ENCODE results near the gene FNTB. TPM values are rescaled to one million over a fixed set of nuclear protein-coding genes. Genes with fewer than 3 reads are reported as not detected.
"Not testable (repeated sequence)": the region's sequence is repeated elsewhere in the genome, so short reads cannot be mapped to it uniquely, and the experiment has no call there.

Gene FNTB
- total RNA-seq, 1 experiment from 2014 or later, result 8.9 TPM

DNA sequence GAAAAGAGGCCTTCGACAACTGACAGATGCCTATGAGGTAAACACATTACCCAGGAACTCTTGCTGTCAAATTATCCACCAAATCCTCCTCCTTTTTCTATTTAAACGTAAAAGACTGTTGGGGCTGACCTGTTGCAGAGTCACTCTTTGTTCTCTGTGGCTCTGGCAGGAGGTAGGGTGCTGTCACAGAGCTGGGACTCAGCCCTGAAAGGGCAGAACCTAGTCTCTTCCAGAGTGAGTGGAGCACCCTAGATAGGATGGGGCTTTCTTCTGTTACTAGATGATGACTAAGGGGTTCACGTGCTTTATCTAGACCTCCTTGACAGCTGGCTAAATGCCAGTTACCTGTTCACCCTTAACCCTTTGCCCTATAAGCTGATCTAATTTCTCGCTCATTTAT, 25.7 kb downstream of the FNTB start:
- no peak for DNase-seq (ENCODE audit: low spot score)

DNA sequence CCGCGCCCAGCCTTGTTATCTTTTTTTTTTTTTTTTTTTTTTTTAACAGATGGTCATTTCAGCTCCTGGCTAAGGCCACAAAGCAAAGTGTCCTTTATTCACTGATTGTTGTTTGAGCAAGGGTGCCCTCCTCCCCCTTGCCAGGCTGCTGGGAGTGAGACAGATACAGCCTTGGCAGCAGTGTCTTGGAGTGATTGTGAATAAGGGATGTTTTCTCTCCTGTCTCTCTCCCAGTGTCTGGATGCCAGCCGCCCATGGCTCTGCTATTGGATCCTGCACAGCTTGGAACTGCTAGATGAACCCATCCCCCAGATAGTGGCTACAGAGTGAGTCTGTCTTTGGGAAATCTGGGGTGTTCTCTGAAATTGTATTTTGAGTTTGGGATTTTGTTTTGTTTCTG, 28.7 kb downstream of the FNTB start:
- no peak for DNase-seq (ENCODE audit: low spot score)

DNA sequence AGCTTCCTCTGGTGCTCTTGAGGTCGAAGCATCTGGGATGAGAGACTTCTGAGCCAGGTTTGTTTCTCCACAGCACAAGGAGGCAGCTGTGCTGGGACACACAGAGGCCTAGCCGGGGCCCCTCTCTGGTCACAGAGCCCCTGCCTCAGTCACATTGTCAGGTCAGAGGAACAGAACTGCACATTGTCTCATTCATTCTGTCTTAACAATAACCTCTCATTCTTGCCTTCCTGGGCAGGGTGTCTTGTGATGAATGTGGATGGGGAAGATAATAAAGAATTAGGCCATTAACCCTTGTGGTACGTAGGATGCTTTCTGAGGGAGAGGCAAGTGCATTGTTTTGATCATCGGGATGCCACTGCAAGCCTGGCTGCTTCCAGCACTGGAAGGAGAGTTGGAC, 29.8 kb downstream of the FNTB start:
- no peak for DNase-seq (ENCODE audit: low spot score)

DNA sequence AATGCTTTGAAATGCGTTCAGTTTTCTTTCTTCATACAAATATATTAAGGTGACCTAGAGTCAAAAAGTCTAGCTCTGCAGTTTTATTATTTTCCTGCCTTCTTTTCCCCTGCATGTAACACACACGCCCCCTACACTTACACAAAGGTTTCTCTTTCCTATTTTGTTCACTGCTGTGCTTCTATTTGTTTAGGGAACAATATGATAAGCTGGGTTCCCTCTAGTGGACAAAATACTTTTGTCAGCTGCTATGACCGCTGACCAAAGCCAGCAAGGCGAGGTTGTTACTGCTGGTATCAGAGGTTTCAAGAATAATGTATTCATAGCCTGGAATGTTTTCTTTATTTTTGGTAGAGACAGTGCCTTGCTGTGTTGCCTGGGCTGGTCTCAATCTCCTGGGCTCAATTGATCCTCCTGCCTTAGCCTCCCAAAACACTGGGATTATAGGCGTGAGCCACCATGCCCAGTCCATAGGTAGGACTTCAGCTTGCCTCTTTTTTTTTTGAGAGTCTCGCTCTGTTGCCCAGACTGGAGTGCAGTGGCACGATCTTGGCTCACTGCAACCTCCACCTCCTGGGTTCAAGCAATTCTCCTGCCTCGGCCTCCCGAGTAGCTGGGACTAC, 33.4 kb downstream of the FNTB start:
- DNase-seq (ENCODE audit: low spot score), result peak; percentile 63

DNA sequence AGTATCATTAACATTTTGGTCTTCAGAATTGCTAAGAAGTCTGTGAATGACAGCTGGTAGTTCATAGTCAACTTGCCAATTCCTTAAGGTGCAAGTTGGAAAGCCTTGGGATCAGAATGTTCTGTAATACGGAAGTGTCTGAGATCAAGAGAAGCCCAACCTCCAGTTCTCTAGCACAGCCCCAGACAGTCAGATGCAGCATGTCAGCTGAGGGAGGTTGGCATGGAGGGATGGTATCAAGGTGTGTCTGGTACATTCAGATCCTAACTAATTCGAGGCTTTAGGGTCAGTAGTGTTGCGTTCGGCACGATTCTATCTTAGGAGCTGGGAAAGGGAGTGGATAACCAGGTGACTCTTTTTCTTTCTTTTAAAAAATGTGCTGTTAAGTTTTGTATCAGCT, 38.3 kb downstream of the FNTB start:
- no peak for DNase-seq (ENCODE audit: low spot score)

DNA sequence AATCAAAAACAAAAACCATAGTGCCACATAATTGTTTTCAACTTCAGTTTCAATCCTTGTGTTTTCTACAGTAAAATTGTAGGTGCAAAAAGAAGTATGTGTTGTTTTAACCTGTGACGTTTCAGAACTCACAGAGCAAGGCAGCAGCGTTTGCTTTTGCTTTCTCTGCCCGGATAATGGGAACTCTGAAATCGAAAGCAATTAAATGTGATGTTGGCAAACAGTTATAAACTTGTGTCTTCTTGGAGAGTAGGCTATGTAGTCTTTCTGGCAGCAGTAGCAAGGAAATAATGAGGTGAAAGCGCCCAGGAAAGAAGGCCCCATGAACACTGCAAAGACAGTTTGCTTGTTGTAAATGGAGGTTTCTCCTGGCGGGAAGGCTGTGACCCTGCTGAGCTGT, 39.1 kb downstream of the FNTB start:
- no peak for DNase-seq (ENCODE audit: low spot score)

DNA sequence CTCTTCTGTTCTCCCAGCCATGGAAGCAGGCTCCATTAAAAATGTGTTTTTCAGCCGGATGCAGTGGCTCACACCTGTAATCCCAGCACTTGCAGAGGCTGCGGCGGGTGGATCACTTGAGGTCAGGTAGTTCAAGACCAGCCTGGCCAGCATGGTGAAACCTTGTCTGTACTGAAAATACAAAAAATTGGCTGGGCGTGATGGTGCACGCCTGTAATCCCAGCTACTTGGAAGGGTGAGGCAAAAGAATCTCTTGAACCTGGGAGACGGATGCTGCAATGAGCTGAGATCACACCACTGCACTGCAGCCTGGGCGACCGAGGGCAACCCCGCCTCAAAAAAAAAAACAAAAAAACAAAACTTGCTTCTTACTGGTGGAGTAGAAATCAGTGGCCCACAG, 39.8 kb downstream of the FNTB start:
- DNase-seq (ENCODE audit: low spot score), result no peak

DNA sequence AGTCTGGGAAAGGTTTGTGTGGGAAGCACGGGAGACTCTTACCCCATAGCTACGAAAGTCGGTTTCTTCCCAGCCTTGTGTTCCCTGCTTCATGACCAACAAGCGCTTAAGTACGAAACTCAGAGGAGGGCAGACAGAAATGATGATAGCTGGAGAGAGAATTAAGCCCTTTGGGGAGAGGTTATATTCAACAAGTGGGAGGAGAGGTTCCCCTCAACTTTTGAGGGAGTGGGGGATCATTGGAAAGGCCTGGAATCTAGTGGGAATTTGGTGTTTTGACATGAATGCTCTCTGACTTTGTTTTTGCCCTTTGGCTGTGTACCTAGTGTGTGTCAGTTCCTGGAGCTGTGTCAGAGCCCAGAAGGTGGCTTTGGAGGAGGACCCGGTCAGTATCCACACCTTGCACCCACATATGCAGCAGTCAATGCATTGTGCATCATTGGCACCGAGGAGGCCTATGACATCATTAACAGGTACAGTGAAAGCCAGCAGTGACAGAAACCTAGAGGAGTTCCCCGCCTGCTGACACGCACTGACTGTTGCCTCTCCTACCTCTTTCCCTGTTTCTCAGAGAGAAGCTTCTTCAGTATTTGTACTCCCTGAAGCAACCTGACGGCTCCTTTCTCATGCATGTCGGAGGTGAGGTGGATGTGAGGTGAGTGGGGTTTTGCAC, 40.6 kb downstream of the FNTB start:
- DNase-seq (ENCODE audit: low spot score), result no peak

DNA sequence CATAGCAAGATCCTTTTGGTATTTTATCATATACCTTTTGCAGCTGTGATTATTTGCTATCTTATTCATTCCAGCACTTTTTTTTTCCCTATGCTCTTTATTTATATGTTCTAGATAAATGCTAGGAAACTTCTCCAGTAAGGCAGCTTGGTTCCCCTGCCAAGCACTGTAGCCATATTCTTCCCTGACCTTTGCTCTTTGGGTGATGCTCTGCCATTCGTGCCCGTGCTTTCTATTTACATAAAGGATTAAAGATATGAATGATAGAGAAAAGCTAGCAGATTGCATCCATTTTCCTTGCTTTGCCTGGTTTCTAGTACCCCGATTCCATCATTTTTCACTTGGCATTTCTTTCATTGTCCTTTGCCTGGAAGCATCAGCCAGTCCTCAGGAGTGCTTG, 42.2 kb downstream of the FNTB start:
- DNase-seq (ENCODE audit: low spot score), result no peak

DNA sequence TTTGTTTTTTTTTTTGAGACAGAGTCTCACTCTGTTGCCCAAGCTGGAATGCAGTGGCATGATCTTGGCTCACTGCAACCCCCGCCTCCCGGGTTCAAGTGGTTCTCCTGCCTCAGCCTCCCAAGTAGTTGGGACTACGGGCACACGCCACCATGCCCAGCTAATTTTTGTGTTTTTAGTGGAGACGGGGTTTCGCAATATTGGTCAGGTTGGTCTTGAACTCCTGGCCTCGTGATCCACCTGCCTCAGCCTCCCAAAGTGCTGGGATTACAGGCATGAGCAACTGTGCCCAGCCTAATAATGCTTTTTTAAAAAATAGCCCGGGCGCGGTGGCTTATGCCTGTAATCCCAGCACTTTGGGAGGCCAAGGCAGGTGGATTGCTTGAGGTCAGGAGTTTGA, 44.6 kb downstream of the FNTB start:
- not testable (repeated sequence) for DNase-seq (ENCODE audit: low spot score)

DNA sequence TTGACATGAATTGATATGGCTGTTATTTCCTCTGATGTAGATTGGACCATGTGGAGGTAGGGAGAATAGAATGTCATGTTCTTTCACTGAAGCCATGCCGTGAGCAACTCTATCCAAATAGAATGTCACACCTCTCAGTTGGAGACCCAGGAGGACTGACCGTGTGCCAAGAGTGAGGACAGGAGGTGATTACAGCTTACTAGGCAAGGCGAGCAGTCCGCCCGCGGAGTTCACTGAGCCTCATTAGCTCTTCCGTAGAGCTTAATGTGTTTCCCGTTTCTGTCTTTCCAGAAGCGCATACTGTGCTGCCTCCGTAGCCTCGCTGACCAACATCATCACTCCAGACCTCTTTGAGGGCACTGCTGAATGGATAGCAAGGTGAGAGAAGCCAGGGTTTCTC, 45.6 kb downstream of the FNTB start:
- DNase-seq (ENCODE audit: low spot score), result no peak

DNA sequence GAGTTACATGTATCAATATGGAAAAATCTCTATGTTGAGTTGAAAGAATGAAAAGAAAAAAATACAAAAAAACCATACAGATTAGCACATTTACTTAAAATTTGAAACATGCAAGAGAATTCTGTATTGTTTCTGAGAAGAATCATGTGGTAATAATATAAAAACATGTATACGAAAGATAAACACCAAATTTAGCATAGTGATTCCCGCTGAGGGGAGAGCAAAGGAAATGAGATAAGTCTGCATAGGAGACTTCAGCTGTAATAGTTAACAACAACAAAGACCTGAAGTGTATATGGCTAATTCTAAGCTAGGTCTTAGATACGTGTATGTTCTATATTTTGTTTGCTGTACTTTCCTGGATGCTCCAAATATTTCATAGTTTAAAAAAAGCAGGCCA, 46.5 kb downstream of the FNTB start:
- no peak for DNase-seq (ENCODE audit: low spot score)

DNA sequence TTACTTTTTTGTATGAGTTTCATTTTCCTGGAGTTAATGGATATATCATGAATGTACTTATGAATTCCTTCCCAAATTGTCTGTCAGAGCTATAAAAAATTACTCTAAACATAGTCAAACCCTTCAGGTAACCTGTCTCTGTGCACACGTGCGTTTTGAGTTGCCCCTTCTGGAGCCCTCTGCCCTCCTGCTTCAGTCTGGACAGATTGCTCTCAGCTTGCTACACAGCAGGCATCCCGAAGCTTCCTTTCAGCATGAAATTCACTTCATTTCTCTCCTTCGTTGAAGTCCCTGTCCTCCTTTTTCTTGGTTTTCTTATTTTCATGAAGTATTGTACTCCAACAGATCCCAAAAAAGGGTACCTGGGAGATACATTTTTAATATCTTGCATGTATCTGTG, 47.3 kb downstream of the FNTB start:
- DNase-seq (ENCODE audit: low spot score), result no peak

DNA sequence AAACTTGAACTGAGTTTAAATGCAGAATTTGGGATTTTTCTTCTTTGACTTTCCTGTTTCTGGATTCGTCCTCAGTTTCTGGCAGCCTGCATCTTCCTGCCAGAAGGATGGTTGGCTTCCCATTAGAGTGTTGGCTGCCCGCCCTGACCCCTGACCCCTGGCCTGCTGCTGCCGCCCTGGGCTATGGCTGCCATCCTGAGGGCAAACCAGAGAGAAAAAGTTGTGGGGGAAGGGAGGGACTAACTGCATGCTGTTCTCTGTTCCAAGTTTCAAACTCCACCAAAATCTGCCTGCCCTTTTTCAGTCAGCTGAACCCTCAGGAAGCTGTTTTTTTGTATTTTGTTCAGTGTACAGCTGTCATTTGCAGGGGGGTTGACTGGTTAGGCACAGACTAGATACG, 48.4 kb downstream of the FNTB start:
- DNase-seq (ENCODE audit: low spot score), result no peak

DNA sequence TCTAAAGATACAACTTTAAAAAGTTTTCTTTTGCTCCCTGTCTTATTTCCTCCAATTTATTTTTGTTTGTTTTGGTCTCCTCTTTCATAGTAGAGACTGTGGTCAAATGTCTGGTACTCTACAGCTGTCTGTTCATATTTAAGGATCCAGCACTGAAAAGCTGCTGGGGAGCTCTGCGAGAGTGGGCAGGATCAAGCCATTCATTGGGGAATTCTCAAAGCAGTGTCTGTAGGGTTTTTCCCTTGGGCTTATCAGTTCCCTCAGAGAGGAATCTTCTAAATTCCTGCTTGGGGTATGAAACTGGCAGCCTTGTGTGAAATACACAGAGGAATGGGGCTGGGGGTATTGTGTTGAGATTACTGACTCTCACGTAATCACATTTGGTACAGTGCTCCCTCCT, 52.3 kb downstream of the FNTB start:
- DNase-seq (ENCODE audit: low spot score), result no peak

DNA sequence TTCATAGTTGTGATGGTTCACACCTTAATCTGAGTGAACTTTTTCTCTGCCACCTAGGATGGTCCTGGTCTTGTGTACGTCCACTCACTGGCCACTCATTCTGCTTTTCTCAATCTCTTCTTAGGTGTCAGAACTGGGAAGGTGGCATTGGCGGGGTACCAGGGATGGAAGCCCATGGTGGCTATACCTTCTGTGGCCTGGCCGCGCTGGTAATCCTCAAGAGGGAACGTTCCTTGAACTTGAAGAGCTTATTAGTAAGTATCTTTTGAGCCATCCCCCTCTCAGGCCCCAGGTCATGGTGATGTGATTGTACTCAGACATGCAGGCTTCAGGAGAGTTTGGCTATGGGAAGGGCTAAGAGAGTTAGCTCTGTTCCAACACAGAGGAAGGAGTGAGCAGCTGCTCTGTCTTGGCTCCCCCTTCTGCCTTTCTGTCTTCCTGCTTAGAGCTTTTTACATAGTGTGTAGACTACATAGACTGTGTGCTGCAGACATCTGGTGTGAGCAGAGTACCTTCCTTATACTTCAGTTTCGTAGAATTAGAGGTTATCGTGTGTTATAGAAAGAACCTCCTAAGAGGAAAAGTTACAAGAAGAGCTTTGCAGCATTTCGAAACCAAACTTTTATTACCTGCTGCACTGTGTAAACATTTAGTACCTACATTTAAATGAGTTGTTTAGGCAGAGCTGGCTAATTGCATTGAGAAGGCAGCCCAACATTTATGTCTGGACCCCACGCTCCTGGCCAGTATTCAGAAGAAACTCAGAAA, 54.2 kb downstream of the FNTB start:
- DNase-seq (ENCODE audit: low spot score), result no peak

DNA sequence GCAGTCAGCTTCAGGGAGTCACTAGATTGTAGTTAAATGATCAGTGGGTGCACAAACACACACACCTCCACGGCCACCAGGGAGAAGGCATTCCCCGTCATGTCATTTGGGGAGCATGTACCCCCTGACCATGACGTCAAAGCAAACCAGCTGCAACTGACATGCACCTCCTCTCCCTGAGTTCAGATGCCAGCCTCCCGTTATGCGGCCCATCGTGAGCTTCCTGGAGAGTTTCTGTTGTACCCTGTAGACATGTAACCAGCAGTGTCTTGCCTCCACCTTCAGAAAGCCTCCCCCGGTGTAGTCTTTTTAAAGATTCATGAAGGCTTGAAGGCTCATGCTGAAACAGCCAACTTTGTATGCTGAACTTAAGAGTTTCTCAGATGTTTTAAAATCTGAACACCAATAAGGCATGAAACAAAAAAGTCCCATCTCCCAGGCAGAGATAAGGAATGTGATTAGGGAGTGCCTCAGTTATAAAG, 54.8 kb downstream of the FNTB start:
- no peak for DNase-seq (ENCODE audit: low spot score)

DNA sequence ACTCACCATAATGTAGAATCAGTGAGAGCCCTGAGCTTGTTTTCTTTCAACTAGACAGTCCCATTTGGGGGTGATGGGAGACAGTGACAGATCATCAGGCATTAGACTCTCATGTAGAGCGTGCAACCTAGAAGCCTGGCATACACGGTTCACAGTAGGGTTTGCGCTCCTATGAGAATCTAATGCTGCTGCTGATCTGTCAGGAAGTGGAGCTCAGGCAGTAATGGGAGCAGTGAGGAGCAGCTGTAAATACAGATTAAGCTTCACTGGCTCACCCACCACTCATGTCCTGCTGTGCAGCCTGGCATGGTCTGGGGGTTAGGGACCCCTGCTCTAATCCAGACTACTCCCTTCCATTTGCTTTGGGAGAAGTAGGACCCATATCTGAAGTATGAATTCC, 55.6 kb downstream of the FNTB start:
- no peak for DNase-seq (ENCODE audit: low spot score)

DNA sequence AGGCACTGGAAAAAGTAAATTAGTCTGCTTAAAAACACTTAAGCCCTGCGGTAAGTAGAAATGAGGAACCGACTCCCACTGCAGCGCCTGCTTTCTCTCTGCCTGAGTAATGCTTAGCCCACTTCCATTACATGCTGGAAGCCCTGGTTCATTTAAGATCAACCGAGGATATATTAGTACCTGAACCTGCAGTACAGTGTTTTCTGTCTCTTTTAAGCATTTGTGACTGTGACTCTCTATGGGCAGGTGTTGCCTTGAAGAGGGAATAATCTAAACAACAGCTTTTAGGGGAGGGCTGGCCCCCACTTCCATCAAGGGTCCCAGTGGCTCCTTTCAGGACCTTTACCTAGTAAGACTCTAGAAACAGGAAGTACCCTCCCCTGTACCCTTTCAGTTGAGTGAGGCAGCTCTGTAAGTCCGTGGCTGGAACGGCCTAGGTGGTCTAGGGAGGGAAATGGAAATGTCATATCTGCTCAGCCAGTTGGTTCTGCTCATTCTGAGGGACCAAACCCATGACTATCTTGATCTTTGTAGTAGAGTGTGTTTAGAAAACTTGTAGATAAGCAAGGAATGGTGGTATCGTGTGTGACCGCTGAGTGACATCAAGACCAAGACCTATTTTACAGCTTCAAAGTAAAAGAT, 56.2 kb downstream of the FNTB start:
- DNase-seq (ENCODE audit: low spot score), result no peak

DNA sequence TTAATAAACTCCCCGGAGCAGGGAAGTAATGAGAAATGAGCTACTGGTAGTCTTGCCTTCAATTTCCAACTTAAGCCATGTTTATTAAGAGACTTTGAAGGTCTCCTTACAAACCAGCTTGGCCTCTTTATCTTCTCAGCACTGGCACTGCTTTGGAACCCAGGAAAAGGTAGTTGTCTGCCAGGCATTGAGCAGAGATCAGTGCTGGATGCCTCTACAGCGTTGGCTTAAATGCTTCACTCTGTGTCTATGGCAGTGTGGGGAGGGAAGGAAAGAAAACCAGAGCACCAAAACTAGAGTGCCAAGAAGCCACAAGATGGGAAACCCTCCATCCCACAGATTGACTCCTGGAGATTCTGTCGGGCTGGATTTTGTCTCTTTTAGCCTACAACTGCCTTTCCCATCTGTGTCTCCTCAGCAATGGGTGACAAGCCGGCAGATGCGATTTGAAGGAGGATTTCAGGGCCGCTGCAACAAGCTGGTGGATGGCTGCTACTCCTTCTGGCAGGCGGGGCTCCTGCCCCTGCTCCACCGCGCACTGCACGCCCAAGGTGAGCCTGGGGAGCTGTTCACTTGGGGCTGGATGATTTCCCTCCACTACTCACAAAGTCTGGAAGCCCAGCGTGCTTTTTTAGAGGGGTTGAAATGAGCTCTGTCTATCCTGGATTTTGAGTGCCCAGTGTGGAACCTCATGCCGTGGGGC, 57.3 kb downstream of the FNTB start:
- no peak for DNase-seq (ENCODE audit: low spot score)

DNA sequence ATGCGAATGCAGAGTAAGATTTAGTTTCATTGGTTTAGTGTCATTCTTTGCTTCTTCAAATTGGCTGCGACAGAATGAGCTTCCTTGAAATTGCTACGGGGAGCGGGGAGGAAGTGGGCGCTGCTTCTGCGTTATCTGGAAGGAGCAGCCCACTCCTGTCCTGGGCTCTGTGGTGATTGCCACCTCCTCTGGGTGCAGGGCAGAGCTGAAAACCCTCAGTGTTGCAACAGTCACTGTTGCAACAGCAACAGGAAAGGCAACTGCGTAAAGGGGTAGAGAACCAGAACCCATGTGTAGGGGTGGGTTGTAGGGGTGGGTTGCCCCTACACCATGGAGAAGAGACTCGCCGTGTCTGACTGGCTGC, 57.9 kb downstream of the FNTB start:
- DNase-seq (ENCODE audit: low spot score), result no peak

DNA sequence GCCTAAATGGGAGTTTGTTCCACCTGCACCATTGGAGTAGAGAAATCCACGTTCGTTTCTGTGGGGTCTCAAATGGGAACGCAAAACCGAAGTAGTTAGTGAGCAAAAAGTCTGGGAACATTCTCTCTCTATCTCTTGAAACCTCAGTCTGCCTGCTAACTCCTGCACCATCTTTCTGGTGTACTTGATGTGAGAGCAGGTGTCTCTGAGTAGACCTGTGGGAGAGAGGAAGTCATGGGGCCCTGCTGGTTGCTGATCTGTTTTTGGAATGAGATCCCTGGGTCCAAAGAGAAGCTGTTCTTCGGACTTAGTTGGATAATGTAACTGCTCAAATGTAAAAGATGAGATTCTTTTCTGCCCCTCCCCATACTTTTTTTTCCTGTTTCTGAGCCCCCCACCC, 58.3 kb downstream of the FNTB start:
- no peak for DNase-seq (ENCODE audit: low spot score)
